Bone marrow (tissue), 2 donors: ENCODE measurements around the gene UVSSA.
"Not testable (repeated sequence)": the region's sequence is repeated elsewhere in the genome, so short reads cannot be mapped to it uniquely, and the experiment has no call there.

ENCODE experiments used
- DNase-seq, 2 donors: peaks; one replicate each; lab custom pipeline; 2025; lab: John Stamatoyannopoulos, UW

UVSSA gene

DNA sequence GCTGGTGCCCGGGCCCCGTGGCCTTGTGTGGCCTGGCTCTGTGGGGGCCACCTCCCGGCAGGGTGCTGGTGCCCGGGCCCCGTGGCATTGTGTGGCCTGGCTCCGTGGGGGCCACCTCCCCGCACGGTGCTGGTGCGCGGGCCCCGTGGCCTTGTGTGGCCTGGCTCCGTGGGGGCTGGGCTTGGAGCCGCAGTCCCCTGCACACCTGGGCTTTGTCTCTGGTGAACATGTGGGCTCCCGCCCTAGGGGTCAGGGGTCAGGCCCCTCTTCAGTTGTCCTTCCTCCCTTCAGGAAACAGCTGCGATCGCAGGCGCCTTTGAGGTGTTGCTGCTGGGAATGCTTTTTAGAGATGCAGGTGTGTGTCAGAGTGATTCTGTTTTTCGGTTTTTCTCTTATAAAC lies 17.2 kb downstream of the UVSSA start:
- DNase-seq = no peak

GRCh38 chr4:1364748-1365147 lies 17.7 kb downstream of the UVSSA start:
- no peak for DNase-seq

- no peak for DNase-seq
Measured at GRCh38 chr4:1365271-1366178, 18.5 kb downstream of the UVSSA start.

DNA sequence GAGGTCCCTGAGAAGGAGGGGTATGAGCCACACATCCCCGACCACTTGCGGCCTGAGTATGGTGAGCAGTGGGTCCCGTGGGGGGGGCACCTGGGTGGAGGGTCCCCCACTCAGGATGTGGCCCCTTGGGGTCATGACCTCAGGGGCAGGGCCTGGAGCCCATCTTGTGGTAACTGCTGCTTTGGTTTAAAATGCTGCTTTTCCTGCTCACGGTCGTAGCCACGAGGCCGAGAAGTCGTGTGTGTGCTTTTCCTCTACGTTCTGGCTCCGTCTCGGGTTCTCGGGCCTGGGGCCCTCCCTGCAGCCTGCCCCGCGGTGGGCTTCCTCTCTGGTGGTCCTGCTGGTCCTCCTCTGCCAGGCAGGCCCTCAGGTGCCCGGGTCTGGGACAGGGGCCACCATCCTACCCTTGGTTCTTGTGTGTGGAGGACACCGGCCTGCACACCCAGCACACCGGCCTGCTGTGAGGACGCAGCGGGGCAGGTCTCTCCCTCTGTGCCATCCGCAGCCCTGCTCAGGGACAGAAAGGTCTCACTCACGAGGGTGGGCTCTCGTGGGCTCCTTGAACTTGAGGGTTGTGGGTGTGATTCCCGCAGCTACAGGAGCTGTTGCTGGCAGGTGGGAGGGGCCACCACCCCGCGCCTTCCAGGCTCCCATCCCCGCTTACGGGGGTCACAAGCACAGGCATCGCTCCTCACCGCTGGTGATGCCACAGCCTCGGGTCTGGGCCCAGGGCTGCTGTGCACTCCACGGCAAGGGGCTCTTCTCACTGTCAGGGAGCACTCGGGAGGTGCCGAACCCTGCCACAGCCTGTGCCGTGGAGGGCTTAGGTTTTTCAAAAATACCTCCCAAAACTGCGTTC lies 19.6 kb downstream of the UVSSA start:
- DNase-seq = no peak

DNA sequence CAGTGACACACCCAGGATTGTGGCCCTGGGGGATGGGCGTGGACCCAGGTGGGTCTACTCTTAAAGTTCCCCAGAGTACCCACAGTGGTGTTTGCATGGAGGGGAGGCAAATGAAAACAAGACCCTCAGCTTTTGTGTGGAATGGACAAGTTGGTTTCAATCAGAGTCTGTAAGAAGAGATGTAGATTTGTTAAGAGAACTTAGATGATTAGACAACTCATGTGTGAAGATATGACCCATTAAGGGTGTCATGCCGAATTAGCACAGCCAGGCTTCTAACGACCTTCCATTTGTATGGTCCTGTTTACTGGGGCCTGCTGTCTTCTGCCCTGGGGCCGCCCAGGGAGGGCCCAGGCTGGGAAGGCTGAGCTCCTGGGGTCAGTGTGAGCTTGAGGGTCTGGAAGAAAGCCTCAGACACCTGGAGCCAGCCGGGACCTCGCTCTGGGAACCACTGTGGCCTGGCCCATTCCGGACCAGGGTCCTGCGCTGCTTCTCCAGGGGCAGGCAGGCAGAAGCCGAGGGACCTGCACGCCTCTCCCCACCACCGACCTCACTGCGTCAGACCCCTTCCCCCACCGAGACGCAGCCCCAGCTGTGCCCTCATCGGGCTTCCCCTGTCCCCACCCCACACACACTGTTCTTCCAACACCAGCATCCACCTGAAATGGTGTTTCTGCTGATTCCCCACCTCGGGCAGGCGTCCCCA lies 20.4 kb downstream of the UVSSA start:
- DNase-seq = no peak

- no peak for DNase-seq
Measured at GRCh38 chr4:1367936-1368289, 20.9 kb downstream of the UVSSA start.

GRCh38 chr4:1368421-1369090 lies 21.5 kb downstream of the UVSSA start:
- DNase-seq = no peak

GRCh38 chr4:1369091-1369450 lies 22.1 kb downstream of the UVSSA start:
- no peak for DNase-seq

DNA sequence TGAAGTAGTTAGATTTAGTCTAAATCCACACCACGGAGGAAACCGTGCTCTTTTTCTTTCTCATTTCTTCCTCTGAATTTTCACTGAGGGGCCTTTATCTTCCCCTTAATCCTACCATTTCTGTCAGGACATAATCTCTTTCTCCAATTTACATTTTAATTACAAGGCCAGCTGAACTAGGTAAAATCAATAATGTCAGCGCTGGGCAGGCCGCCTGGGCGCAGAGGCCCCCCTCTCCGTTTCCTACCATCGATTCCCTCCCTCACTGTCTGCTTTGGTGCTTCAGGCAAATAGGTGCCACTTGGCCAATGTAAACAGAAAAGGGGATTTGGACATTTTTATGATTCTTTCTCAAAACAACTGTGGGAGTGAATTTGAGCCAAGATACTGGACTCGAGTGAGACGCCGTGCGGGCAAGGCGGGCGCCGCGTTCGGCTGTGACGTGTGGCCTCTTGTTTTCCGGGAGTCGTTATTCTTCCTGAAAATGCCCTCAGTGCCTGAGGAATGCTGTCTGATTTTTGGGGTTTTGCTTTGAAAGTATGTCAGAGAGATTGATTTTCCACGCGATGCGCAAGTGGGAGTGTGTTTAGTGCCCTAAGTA lies 22.6 kb downstream of the UVSSA start:
- DNase-seq = no peak

DNA sequence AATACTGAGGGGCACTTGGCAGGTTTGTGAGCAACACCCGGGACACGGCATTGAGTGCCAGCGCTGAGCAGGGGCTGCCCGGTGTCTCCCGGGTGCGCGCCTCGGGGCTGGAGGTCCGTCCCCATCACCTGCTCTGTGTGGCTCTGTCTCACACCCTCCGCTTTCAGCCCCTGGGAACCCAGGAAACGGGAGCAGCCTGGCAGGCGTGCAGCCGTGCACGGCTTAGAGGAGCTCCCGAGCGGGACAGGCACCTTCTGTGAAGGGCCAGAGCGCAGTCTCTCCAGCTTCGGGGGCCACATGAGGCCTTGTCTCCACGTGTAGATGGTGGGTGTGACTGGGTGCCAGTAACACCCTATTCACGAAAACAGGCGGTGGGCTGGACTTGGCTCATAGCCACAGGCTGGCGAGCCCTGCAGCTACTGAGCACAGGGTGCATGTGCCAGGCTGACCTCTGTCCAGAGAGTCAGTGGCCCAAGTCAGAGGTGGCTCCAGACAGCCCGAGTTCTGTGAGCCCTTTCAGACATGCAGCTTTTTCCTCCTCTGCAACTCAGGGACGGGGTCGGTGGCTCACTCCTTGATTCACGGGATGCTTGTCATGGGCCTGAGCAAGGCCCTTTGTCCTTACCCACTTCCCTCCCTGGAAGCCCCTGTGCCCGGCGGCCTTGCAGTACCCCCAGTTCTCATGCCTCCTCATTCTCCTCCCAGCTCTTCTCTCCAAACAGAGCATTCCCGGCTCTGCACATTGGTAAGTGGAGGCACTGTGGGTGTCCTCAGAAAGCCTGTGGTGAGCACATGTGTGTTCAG lies 23.5 kb downstream of the UVSSA start:
- no peak for DNase-seq

- no peak for DNase-seq
Measured at GRCh38 chr4:1371176-1372165, 24.5 kb downstream of the UVSSA start.

DNA sequence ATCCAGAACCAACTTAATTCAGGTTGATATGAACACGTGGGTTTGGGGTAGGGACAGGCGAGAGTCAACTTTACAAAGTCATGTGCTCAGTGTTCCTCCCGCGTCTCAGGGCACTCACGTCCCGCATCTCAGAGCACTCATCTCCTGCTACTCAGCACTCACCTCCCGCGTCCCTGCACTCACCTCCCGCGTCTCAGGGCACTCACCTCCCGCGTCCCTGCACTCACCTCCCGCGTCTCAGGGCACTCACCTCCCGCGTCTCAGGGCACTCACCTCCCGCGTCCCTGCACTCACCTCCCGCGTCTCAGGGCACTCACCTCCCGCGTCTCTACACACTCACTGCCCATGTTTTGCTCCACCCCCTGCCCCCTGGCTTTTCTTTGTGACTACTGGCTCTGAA lies 25.6 kb downstream of the UVSSA start:
- DNase-seq = not testable (repeated sequence)

DNA sequence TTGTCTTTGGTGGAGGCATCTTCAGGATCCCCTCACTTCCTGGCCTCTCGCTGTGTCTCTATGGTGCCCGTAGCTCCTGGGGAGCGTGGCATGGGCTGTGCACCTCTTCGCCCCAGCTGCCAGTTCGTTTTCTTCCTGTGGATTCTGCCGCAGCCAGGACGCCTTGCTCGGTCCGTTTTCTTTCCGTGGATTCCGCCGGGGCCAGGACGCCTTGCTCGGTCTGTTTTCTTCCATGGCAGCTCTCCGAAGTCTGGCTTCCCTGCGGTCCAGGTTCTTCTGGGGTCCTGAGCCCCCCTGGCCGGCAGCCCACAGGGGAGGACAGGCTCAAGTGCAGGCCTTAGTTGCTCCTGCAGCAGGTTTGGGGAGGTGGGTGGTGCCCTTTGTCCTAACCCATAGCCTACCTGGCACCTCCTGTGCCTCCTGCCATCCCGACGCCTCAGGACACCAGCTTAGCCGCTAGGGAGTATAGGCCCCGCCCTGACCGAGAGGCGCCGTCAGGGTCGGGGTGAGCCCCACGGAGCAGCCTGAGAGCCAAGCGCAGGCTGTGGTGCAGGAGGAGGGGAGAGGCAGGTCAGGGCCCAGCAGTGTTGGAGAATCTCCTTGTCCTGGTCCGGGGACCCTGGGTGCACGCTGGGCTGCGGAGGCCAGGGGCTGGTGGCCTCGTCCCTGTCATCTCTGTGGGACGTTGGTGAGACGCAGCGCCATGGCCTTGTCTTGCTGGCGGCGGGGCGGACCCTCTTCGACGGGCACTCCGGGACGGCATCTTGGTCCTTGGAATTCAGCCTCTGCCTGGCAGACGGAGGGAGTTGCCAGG lies 27.1 kb downstream of the UVSSA start:
- DNase-seq = no peak

- no peak for DNase-seq
Measured at GRCh38 chr4:1374706-1375045, 27.7 kb downstream of the UVSSA start.

DNA sequence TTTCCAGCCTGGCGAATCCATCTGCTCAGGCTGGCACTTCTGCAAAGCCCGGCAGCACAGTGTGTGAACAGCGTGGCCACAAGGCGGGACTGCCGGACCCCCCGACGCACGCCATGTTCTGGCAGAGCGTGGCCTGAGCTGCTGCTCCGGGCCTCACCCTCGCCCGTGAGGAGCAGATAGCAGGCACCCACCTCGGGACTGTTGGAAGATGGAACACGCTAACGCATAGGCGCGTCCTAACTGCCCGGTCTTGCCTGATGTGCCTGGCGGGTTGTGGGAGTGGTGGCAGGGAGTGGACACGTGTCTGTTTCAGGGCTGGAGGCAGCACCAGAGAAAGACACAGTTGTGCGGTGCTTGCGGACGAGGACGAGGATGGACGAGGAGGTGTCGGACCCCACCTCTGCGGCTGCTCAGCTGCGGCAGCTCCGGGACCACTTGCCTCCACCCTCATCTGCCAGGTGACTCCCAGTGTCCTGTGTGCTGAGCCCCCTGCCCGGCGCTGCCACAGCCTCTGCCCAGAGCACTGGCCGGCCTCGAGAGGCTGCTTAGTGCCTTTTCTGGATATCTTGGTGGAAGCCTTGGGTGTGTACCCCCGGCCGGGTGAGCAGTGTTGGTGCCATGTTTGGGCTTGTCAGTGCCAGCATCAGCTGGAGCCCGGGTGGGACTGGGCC lies 28.2 kb downstream of the UVSSA start:
- no peak for DNase-seq

- DNase-seq = no peak
Measured at GRCh38 chr4:1375761-1376322, 28.8 kb downstream of the UVSSA start.

DNA sequence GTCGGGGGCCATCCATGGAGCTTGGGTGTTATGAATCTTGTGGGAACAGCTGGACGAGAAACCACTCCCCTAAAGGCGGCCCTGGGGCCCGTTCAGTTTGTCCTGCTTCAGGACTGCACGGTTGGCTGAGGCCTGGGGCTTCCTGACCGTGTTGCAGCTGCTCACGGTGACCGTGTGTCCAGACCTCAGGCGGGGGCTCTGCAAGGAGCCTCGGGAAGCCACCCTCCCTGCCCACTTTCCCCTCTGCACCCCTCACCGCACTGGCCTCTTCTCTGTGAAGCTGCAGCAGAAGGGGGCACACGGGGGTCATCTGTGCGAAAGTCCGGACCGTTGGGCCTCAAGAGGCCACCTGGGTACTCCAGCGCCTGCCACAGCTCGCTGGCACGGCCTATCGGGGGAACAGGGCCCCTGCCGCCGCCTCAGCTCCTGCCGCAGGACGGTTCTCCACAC lies 29.4 kb downstream of the UVSSA start:
- no peak for DNase-seq
